HG02623 (cell line): ENCODE measurements around the gene ANKRD17.
"Not testable (repeated sequence)": the region's sequence is repeated elsewhere in the genome, so short reads cannot be mapped to it uniquely, and the experiment has no call there.

Experiments used
- ATAC-seq: cut with Tn5 transposase; IDR thresholded peaks from one replicate; pipeline ENCODE4 v1.9.1; 2021; ENCODE audit warnings: moderate library complexity; ENCODE audit not compliant: unreplicated experiment

The ANKRD17 gene

DNA sequence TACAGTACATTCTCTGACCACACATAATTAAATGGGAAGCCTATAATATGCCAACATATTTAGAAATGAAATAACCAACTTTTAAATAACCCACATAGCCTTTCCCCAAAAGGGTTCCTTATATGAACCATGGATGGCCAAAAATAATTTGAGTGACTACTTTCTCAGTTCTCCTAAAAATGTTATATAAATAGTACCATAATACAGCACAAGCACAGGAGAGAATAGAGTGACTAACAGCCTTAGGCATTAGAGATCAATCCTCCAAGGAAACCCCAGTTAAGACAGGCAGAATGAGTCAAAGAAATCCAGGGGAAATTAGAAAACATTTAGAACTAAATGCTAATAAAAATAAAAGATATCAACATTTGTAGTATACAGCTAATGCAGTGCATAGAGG lies 50.2 kb downstream of the ANKRD17 start:
- ATAC-seq = no peak

- no peak for ATAC-seq
Measured at GRCh38 chr4:73206236-73206635, 52.4 kb downstream of the ANKRD17 start.

DNA sequence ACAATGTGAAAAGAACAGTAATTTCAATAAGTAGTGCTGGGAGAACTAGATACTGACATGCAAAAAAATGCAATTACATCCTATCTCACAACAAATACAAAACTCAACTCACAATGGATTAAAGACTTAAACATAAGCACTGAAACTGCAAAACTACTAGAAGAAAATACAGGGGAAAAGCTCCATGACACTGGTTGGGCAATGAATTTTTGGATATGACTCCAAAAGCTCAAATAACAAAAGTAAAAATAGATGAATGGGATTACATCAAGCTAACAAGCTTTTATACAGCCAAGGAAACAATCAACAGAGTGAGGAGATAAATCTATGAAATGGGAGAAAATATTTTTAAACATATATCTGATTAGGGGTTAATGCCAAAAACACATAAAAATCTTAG lies 53.1 kb downstream of the ANKRD17 start:
- ATAC-seq = no peak

- ATAC-seq = not testable (repeated sequence)
Measured at GRCh38 chr4:73203976-73204375, 54.6 kb downstream of the ANKRD17 start.

GRCh38 chr4:73197220-73197619 lies 61.4 kb downstream of the ANKRD17 start:
- ATAC-seq = no peak

- no peak for ATAC-seq
Measured at GRCh38 chr4:73194064-73194463, 64.5 kb downstream of the ANKRD17 start.

DNA sequence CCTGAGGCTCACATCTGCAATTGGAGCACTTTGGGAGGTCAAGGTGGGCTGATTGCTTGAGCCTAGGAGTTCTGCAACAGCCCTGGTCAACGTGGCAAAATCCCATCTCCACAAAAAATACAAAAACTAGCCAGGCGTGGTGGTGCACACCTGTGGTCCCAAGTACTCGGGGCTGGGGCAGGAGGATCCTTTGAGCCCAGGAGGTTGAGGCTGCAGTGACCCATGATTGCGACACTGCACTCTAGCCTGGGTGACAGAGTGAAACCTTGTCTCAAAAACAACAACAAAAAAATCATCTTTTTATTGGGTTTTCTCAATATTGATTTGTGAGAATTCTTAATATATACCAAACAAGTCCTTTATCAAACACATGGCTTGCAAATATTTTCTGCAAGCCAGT lies 64.9 kb downstream of the ANKRD17 start:
- no peak for ATAC-seq

GRCh38 chr4:73193155-73193554 lies 65.4 kb downstream of the ANKRD17 start:
- peak; percentile 69 for ATAC-seq

- ATAC-seq = no peak
Measured at GRCh38 chr4:73189274-73189810, 69.3 kb downstream of the ANKRD17 start.

- no peak for ATAC-seq
Measured at GRCh38 chr4:73187325-73187724, 71.3 kb downstream of the ANKRD17 start.

- ATAC-seq = no peak
Measured at GRCh38 chr4:73185903-73186302, 72.7 kb downstream of the ANKRD17 start.

DNA sequence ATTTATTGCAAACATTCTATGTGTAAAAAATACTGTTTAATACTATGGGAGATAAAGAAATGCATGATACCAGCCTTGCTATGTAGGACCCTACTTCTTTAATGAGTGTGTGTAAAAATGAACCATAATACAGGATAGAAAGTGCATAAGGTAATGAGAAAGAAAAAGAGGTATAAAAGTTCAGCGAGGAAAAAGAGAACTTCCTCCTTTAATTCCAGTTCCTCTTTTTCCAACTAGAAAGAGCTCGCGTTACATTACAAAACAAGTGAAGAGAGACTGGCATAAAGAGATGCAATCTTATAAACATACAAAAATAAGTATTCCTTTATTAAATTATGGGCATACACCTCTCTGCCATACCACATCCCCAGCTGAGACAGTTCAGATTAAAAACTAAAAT lies 77.4 kb downstream of the ANKRD17 start:
- ATAC-seq = peak; percentile 43

DNA sequence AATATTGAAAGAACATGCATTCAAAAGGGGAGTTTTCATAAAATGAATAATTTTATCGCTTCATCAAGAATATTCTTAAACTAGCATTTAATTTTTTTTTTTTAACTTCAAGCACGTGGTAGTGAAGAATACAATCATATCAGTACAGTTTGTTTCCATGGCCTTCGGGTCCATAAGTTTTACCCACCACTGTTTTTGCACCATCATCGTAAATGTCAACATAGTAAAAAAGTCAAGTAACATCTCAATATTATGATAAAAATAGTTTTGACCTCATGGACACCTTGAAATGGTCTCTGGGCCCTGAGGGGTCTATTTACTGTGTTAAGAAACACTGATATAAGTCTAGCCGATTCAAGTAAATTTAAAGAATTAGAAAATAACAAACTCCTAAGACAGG lies 80.2 kb downstream of the ANKRD17 start:
- no peak for ATAC-seq

GRCh38 chr4:73172161-73172560 lies 86.4 kb downstream of the ANKRD17 start:
- ATAC-seq = no peak

GRCh38 chr4:73170518-73171198 lies 87.9 kb downstream of the ANKRD17 start:
- no peak for ATAC-seq

- no peak for ATAC-seq
Measured at GRCh38 chr4:73166212-73166611, 92.4 kb downstream of the ANKRD17 start.

DNA sequence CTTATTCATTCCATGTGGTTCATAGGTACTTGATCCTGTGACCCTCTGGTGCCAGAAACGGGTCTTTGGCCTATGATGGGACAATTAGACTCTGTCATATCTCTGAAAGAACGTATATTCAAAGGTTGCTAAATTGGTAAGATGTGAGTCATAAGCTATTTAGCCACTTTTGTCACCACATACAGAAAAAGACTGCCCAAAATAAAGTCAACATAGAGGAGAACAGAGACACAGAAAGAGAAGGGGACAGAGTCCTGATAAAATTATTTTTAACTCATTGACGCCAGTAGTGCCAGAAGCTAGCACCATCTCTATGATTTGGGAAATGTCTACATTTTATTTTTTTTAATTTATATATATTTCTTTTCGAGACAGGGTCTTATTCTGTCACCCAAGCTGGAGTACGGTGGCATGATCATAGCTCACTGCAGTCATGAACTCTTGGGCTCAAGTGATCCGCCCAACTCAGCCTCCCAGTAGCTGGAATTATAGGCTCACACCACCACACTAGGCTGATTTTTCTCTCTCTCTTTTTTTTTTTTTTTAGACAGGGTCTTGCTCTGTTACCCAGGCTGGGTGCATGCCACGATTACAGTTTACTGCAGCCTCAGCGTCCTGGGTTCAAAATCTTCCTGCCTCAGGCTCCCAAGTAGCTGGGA lies 96.9 kb downstream of the ANKRD17 start:
- ATAC-seq = no peak

- no peak for ATAC-seq
Measured at GRCh38 chr4:73156394-73156793, 102.2 kb downstream of the ANKRD17 start.

- no peak for ATAC-seq
Measured at GRCh38 chr4:73152893-73153292, 105.7 kb downstream of the ANKRD17 start.

- ATAC-seq = no peak
Measured at GRCh38 chr4:73142995-73143547, 115.5 kb downstream of the ANKRD17 start.

DNA sequence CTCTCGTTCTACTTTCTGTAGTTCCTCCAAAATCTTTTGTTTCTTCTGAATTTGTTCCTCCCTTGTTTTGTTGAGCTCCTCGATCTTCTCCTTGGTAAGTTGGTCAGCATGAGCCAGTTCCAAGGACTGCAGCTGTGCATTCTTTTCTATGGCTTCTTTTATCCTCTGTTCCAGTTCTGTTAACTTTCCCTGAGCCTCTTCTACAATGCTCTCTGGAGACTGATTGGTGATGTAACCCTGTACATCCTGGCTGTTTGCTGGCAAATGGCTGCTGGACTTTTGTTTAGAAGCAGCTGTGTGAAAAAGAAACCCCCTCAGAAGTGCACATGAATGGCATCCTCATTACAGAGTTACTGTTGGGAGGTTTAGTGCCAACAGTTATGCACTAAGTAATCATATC lies 118.6 kb downstream of the ANKRD17 start:
- no peak for ATAC-seq

DNA sequence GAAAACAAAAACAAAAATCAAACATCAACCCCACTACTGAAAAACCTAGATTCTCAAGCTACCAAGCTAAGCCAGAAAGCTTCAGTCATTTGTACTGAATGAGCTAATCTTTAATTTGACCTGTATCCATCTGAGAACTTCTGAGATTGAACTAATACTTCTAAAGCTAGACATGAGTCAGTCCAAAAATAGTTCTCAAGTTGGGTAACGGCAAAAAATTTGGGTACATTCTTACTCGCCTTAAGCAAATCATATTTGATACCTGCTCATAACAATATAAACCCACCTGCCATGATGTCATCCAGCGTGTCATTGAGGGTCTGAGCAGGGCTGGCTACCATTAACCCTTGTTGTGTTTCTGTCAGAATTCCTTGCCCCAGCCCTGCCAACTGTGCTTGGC lies 119.4 kb downstream of the ANKRD17 start:
- ATAC-seq = no peak
